H9 (cell line): ENCODE results near the gene BRI3. TPM values are rescaled to one million over a fixed set of nuclear protein-coding genes. Genes with fewer than 3 reads are reported as not detected.

Experiments
- DNase-seq: peaks from one replicate; pipeline ENCODE4 v3.0.0-alpha.2; 2017
- H2AFZ ChIP-seq: one replicate; pipeline ENCODE4 v1.6.1; 2013; ENCODE audit warnings: mild to moderate bottlenecking, low read length, control low read depth, moderate library complexity
- H2AK5ac ChIP-seq: 2 replicates; pipeline ENCODE4 v1.6.1; 2013; ENCODE audit warnings: low read length, control low read depth, mixed read lengths; ENCODE audit not compliant: insufficient read length
- H2BK120ac ChIP-seq: one replicate; pipeline ENCODE4 v1.6.1; 2013; ENCODE audit warnings: low read depth, mild to moderate bottlenecking, low read length, control low read depth, inconsistent platforms; ENCODE audit not compliant: poor library complexity, severe bottlenecking
- H2BK12ac ChIP-seq: 2 replicates; pipeline ENCODE4 v1.6.1; 2013; ENCODE audit warnings: low read length, control low read depth, mixed read lengths, low read depth; ENCODE audit not compliant: insufficient read length
- H2BK15ac ChIP-seq: 2 replicates; pipeline ENCODE4 v1.6.1; 2013; ENCODE audit warnings: low read depth, low read length, control low read depth
- H2BK20ac ChIP-seq: one replicate; pipeline ENCODE4 v1.6.1; 2013; ENCODE audit warnings: low read depth, mild to moderate bottlenecking, low read length, control low read depth, inconsistent platforms; ENCODE audit not compliant: poor library complexity, severe bottlenecking
- H2BK5ac ChIP-seq: 2 replicates; pipeline ENCODE4 v1.6.1; 2013; ENCODE audit warnings: low read length, control low read depth, mixed read lengths; ENCODE audit not compliant: insufficient read length
- H3K14ac ChIP-seq: 2 replicates; pipeline ENCODE4 v1.6.1; 2013; ENCODE audit warnings: low read length, control low read depth; ENCODE audit not compliant: insufficient read depth
- H3K18ac ChIP-seq: 2 replicates; pipeline ENCODE4 v1.6.1; 2013; ENCODE audit warnings: low read depth, mild to moderate bottlenecking, mixed read lengths, low read length, control low read depth; ENCODE audit not compliant: insufficient read length
- H3K23ac ChIP-seq: 2 replicates; pipeline ENCODE4 v1.6.1; 2013; ENCODE audit warnings: low read length, control low read depth, mixed read lengths, low read depth; ENCODE audit not compliant: insufficient read length
- H3K23me2 ChIP-seq: 2 replicates; pipeline ENCODE4 v1.6.1; 2013; ENCODE audit warnings: low read depth, mild to moderate bottlenecking, mixed read lengths, low read length, control low read depth; ENCODE audit not compliant: insufficient read length, poor library complexity, severe bottlenecking
- H3K27ac ChIP-seq: 2 replicates; pipeline ENCODE4 v1.5.1; 2013; ENCODE audit warnings: low read length, control low read depth, mixed read lengths, low read depth; ENCODE audit not compliant: insufficient read length
- H3K27me3 ChIP-seq: 2 replicates; pipeline ENCODE4 v1.6.1; 2013; ENCODE audit warnings: low read length, control low read depth, inconsistent platforms; ENCODE audit not compliant: insufficient read depth
- H3K4ac ChIP-seq: 2 replicates; pipeline ENCODE4 v1.6.1; 2013; ENCODE audit warnings: low read depth, mild to moderate bottlenecking, control low read depth, inconsistent platforms, low read length, moderate library complexity
- H3K4me1 ChIP-seq: 2 replicates; pipeline ENCODE4 v1.6.1; 2013; ENCODE audit warnings: low read length, control low read depth, inconsistent platforms; ENCODE audit not compliant: insufficient read depth
- H3K4me2 ChIP-seq: 2 replicates; pipeline ENCODE4 v1.6.1; 2013; ENCODE audit warnings: low read length, control low read depth, mixed read lengths; ENCODE audit not compliant: insufficient read length, insufficient read depth
- H3K56ac ChIP-seq: 2 replicates; pipeline ENCODE4 v1.6.1; 2013; ENCODE audit warnings: low read depth, mild to moderate bottlenecking, mixed read lengths, low read length, control low read depth; ENCODE audit not compliant: insufficient read length
- H3K79me1 ChIP-seq: 2 replicates; pipeline ENCODE4 v1.6.1; 2013; ENCODE audit warnings: low read depth, mild to moderate bottlenecking, moderate library complexity, low read length, control low read depth, inconsistent platforms; ENCODE audit not compliant: insufficient read depth, poor library complexity, severe bottlenecking
- H3K79me2 ChIP-seq: 2 replicates; pipeline ENCODE4 v1.6.1; 2013; ENCODE audit warnings: low read length, control low read depth, inconsistent platforms; ENCODE audit not compliant: insufficient read depth
- H3K9ac ChIP-seq: 2 replicates; pipeline ENCODE4 v1.6.1; 2013; ENCODE audit warnings: low read length, control low read depth, mixed read lengths; ENCODE audit not compliant: insufficient read length; ENCODE audit errors: extremely low read depth
- H3K9me3 ChIP-seq: one replicate; pipeline ENCODE4 v1.6.1; 2013; ENCODE audit warnings: low read depth, low read length, inconsistent platforms; ENCODE audit not compliant: control insufficient read depth
- H3T11ph ChIP-seq: one replicate; pipeline ENCODE4 v1.6.1; 2013; ENCODE audit warnings: mild to moderate bottlenecking, low read length, control low read depth, inconsistent platforms
- H4K20me1 ChIP-seq: one replicate; pipeline ENCODE4 v1.6.1; 2013; ENCODE audit not compliant: control insufficient read depth, insufficient read length, insufficient read depth
- H4K5ac ChIP-seq: 2 replicates; pipeline ENCODE4 v1.6.1; 2013; ENCODE audit warnings: low read depth, mild to moderate bottlenecking, mixed read lengths, low read length, control low read depth; ENCODE audit not compliant: insufficient read length
- H4K8ac ChIP-seq: replicated peaks from 2 replicates; pipeline ENCODE4 v1.6.1; 2013; ENCODE audit warnings: low read length, control low read depth, mixed read lengths, low read depth; ENCODE audit not compliant: insufficient read length
- H4K91ac ChIP-seq: 2 replicates; pipeline ENCODE4 v1.6.1; 2013; ENCODE audit warnings: low read depth, mild to moderate bottlenecking, moderate library complexity, mixed read lengths, low read length, control low read depth; ENCODE audit not compliant: insufficient read length
- H3K27ac Mint-ChIP-seq, 3 experiments: 2 replicates in 2 of 3; 3 replicates in 1 of 3; pipeline ENCODE4 v1.8.0; 2020 to 2021; ENCODE audit warnings: mixed read lengths in 3 of 3, mild to moderate bottlenecking in 1 of 3, moderate library complexity in 1 of 3
- H3K27me3 Mint-ChIP-seq: 2 replicates; pipeline ENCODE4 v1.8.0; 2021; ENCODE audit warnings: low read depth, mild to moderate bottlenecking, moderate library complexity, mixed read lengths
- H3K36me3 Mint-ChIP-seq, 3 experiments: 2 replicates in 2 of 3; 3 replicates in 1 of 3; pipeline ENCODE4 v1.8.0; 2020 to 2021; ENCODE audit warnings: low read depth in 3 of 3, mixed read lengths in 3 of 3; ENCODE audit not compliant: insufficient read depth in 1 of 3
- H3K4me1 Mint-ChIP-seq, 2 experiments: 2 replicates each; pipeline ENCODE4 v1.8.0; 2020; ENCODE audit warnings: mixed read lengths in 2 of 2
- H3K4me3 Mint-ChIP-seq, 2 experiments: 2 replicates in 1 of 2; 3 replicates in 1 of 2; pipeline ENCODE4 v1.8.0; 2020 to 2021; ENCODE audit warnings: mild to moderate bottlenecking in 2 of 2, mixed read lengths in 2 of 2, moderate library complexity in 1 of 2
- H3K9me3 Mint-ChIP-seq, 2 experiments: 2 replicates in 1 of 2; 3 replicates in 1 of 2; pipeline ENCODE4 v1.8.0; 2020; ENCODE audit warnings: mild to moderate bottlenecking in 2 of 2, mixed read lengths in 2 of 2, moderate library complexity in 1 of 2
- CTCF ChIP-seq: fragments of 200-600 bp; sonication (generic); conservative IDR thresholded peaks from 3 replicates; pipeline ENCODE4 v1.8.0; 2021; ENCODE audit warnings: antibody characterized with exemption, mild to moderate bottlenecking
- WGBS: extraction: QIAGEN DNeasy Blood & Tissue Kit; methylation state at CpG from one replicate; pipeline ENCODE4 v1.1.7; 2013; ENCODE audit warnings: missing lambda C conversion rate, low lambda C conversion rate, mixed read lengths; ENCODE audit not compliant: insufficient read length; ENCODE audit errors: extremely low coverage; 5-methylcytosine and 5-hydroxymethylcytosine counted together
- total RNA-seq: library from RNA; stranded (reverse); gene quantifications from 2 replicates; pipeline ENCODE4 v1.2.1, GENCODE V29; 2021

BRI3 gene
- total RNA-seq, 1 experiment from 2014 or later = 102 TPM

- no peaks in the 10 kb centered on the region for H3K9me3 ChIP-seq
- TF ChIP-seq CTCF = no peak
- peaks cover 2% of the 10 kb centered on the region; the same call in 1 of the 2 replicates for H3K79me2 ChIP-seq
- no peak overlapping the region for H3K4me2 ChIP-seq
- H3K4ac ChIP-seq = no peak overlapping the region
- no peaks in the 10 kb centered on the region for H3K9me3 Mint-ChIP-seq
- no peak overlapping the region for H2BK20ac ChIP-seq
- peaks cover 23 to 32% of the 10 kb centered on the region in 2 experiments for H3K4me1 Mint-ChIP-seq
- peaks cover 5 to 43% (median 38%) of the 10 kb centered on the region in 3 experiments for H3K36me3 Mint-ChIP-seq
- DNase-seq = no peak
- no peak overlapping the region for H2AFZ ChIP-seq
- H3K9ac ChIP-seq = no peak overlapping the region
- H3K27ac ChIP-seq = no peak overlapping the region
- H3K27me3 ChIP-seq = no peaks in the 10 kb centered on the region
- no peaks in the 10 kb centered on the region for H4K20me1 ChIP-seq
- no peaks in the 10 kb centered on the region for H3K4me1 ChIP-seq
- H2BK12ac ChIP-seq = no peak overlapping the region
- no peak overlapping the region for H3K4me3 Mint-ChIP-seq
- no CpG with 5 or more reads among the region's 4 CpGs for WGBS
- no peaks in the 10 kb centered on the region for H3K27me3 Mint-ChIP-seq
- H3K79me1 ChIP-seq = peaks cover 6% of the 10 kb centered on the region
- peak overlapping the region in 2 of 3 experiments; percentile 44 to 57; a peak in 1 of 7 replicates for H3K27ac Mint-ChIP-seq
- H3K18ac ChIP-seq = no peak overlapping the region
- H3K14ac ChIP-seq = no peak overlapping the region
- H3K56ac ChIP-seq = no peak overlapping the region
- H3T11ph ChIP-seq = no peak overlapping the region
- no peaks in the 10 kb centered on the region for H3K23me2 ChIP-seq
- H4K8ac ChIP-seq = no peak overlapping the region
- H2AK5ac ChIP-seq = no peak overlapping the region
- H4K5ac ChIP-seq = no peak overlapping the region
- no peak overlapping the region for H2BK120ac ChIP-seq
- H3K23ac ChIP-seq = no peak overlapping the region
- H4K91ac ChIP-seq = no peak overlapping the region
- H2BK5ac ChIP-seq = no peak overlapping the region
- no peak overlapping the region for H2BK15ac ChIP-seq
Observed at GRCh38 chr7:98289333-98289875, 7.9 kb downstream of the BRI3 start.
